ENCODE measurements around the gene DBF4B.
"Not testable (repeated sequence)": the region's sequence is repeated elsewhere in the genome, so short reads cannot be mapped to it uniquely, and the experiment has no call there.

Gene DBF4B

GRCh38 chr17:44749076-44749979 is 40.9 kb downstream of the DBF4B start:
- Histone ChIP-seq H3K36me3 (ENCODE audit: control insufficient read depth in 2 of 2, insufficient read depth in 2 of 2, low read length in 2 of 2) (peaks cover 0 to 8% of the 10 kb centered on the region in 2 donors), H3K9ac (ENCODE audit: low read depth in 1 of 2, low read length in 2 of 2) (no peak overlapping the region), H3K9me3 (ENCODE audit: control insufficient read depth in 2 of 2, low read length in 2 of 2) (no peaks in the 10 kb centered on the region), H3K4me1 (ENCODE audit: control insufficient read depth in 2 of 2, insufficient read depth in 2 of 2, low read length in 2 of 2) (no peaks in the 10 kb centered on the region), H3K4me3 (ENCODE audit: low read length in 2 of 2) (no peak overlapping the region), H3K27ac (ENCODE audit: low read depth in 2 of 2, low read length in 2 of 2) (no peak overlapping the region), H3K27me3 (ENCODE audit: control insufficient read depth in 2 of 2, insufficient read depth in 2 of 2, low read length in 2 of 2) (no peaks in the 10 kb centered on the region)

- Histone ChIP-seq H3K4me1 (ENCODE audit: control insufficient read depth in 2 of 2, insufficient read depth in 2 of 2, low read length in 2 of 2) (no peaks in the 10 kb centered on the region), H3K27ac (ENCODE audit: low read depth in 2 of 2, low read length in 2 of 2) (no peak overlapping the region), H3K9me3 (ENCODE audit: control insufficient read depth in 2 of 2, low read length in 2 of 2) (no peaks in the 10 kb centered on the region), H3K9ac (ENCODE audit: low read depth in 1 of 2, low read length in 2 of 2) (no peak overlapping the region), H3K36me3 (ENCODE audit: control insufficient read depth in 2 of 2, insufficient read depth in 2 of 2, low read length in 2 of 2) (peaks cover 0 to 8% of the 10 kb centered on the region in 2 donors), H3K27me3 (ENCODE audit: control insufficient read depth in 2 of 2, insufficient read depth in 2 of 2, low read length in 2 of 2) (no peaks in the 10 kb centered on the region), H3K4me3 (ENCODE audit: low read length in 2 of 2) (no peak overlapping the region)
Measured at GRCh38 chr17:44749980-44750318, 41.5 kb downstream of the DBF4B start.

GRCh38 chr17:44751331-44751730 is 42.9 kb downstream of the DBF4B start:
- no peak overlapping the region for H3K27ac ChIP-seq (ENCODE audit: low read depth in 2 of 2, low read length in 2 of 2)
- H3K36me3 ChIP-seq (ENCODE audit: control insufficient read depth in 2 of 2, insufficient read depth in 2 of 2, low read length in 2 of 2) = peaks cover 0 to 8% of the 10 kb centered on the region in 2 donors
- no peaks in the 10 kb centered on the region for H3K27me3 ChIP-seq (ENCODE audit: control insufficient read depth in 2 of 2, insufficient read depth in 2 of 2, low read length in 2 of 2)
- no peaks in the 10 kb centered on the region for H3K9me3 ChIP-seq (ENCODE audit: control insufficient read depth in 2 of 2, low read length in 2 of 2)
- H3K4me3 ChIP-seq (ENCODE audit: low read length in 2 of 2) = no peak overlapping the region
- H3K4me1 ChIP-seq (ENCODE audit: control insufficient read depth in 2 of 2, insufficient read depth in 2 of 2, low read length in 2 of 2) = no peaks in the 10 kb centered on the region
- no peak overlapping the region for H3K9ac ChIP-seq (ENCODE audit: low read depth in 1 of 2, low read length in 2 of 2)

GRCh38 chr17:44751806-44752205 is 43.3 kb downstream of the DBF4B start:
- H3K27ac ChIP-seq (ENCODE audit: low read depth in 2 of 2, low read length in 2 of 2) = no peak overlapping the region
- no peak overlapping the region for H3K9ac ChIP-seq (ENCODE audit: low read depth in 1 of 2, low read length in 2 of 2)
- H3K36me3 ChIP-seq (ENCODE audit: control insufficient read depth in 2 of 2, insufficient read depth in 2 of 2, low read length in 2 of 2) = peaks cover 0 to 8% of the 10 kb centered on the region in 2 donors
- H3K4me1 ChIP-seq (ENCODE audit: control insufficient read depth in 2 of 2, insufficient read depth in 2 of 2, low read length in 2 of 2) = no peaks in the 10 kb centered on the region
- H3K27me3 ChIP-seq (ENCODE audit: control insufficient read depth in 2 of 2, insufficient read depth in 2 of 2, low read length in 2 of 2) = no peaks in the 10 kb centered on the region
- H3K9me3 ChIP-seq (ENCODE audit: control insufficient read depth in 2 of 2, low read length in 2 of 2) = no peaks in the 10 kb centered on the region
- H3K4me3 ChIP-seq (ENCODE audit: low read length in 2 of 2) = no peak overlapping the region

- Histone ChIP-seq H3K9me3 (ENCODE audit: control insufficient read depth in 2 of 2, low read length in 2 of 2) (no peaks in the 10 kb centered on the region), H3K27ac (ENCODE audit: low read depth in 2 of 2, low read length in 2 of 2) (no peak overlapping the region), H3K36me3 (ENCODE audit: control insufficient read depth in 2 of 2, insufficient read depth in 2 of 2, low read length in 2 of 2) (peaks cover 0 to 4% of the 10 kb centered on the region in 2 donors), H3K4me1 (ENCODE audit: control insufficient read depth in 2 of 2, insufficient read depth in 2 of 2, low read length in 2 of 2) (peaks cover 0 to under 1% of the 10 kb centered on the region in 2 donors), H3K27me3 (ENCODE audit: control insufficient read depth in 2 of 2, insufficient read depth in 2 of 2, low read length in 2 of 2) (peaks cover 4 to 9% of the 10 kb centered on the region in 2 donors), H3K9ac (ENCODE audit: low read depth in 1 of 2, low read length in 2 of 2) (no peak overlapping the region), H3K4me3 (ENCODE audit: low read length in 2 of 2) (no peak overlapping the region)
Measured at GRCh38 chr17:44752953-44753861, 44.7 kb downstream of the DBF4B start.

- H3K9ac ChIP-seq (ENCODE audit: low read depth in 1 of 2, low read length in 2 of 2) = no peak overlapping the region
- peaks cover 1 to 2% of the 10 kb centered on the region in 2 donors for H3K4me1 ChIP-seq (ENCODE audit: control insufficient read depth in 2 of 2, insufficient read depth in 2 of 2, low read length in 2 of 2)
- H3K36me3 ChIP-seq (ENCODE audit: control insufficient read depth in 2 of 2, insufficient read depth in 2 of 2, low read length in 2 of 2) = peaks cover 0 to 4% of the 10 kb centered on the region in 2 donors
- peaks cover 5 to 9% of the 10 kb centered on the region in 2 donors for H3K27me3 ChIP-seq (ENCODE audit: control insufficient read depth in 2 of 2, insufficient read depth in 2 of 2, low read length in 2 of 2)
- no peak overlapping the region for H3K4me3 ChIP-seq (ENCODE audit: low read length in 2 of 2)
- H3K9me3 ChIP-seq (ENCODE audit: control insufficient read depth in 2 of 2, low read length in 2 of 2) = no peaks in the 10 kb centered on the region
- no peak overlapping the region for H3K27ac ChIP-seq (ENCODE audit: low read depth in 2 of 2, low read length in 2 of 2)
Measured at GRCh38 chr17:44754276-44754675, 45.8 kb downstream of the DBF4B start.

GRCh38 chr17:44755180-44755579 is 46.7 kb downstream of the DBF4B start:
- not testable (repeated sequence) for H3K9ac ChIP-seq (ENCODE audit: low read depth in 1 of 2, low read length in 2 of 2); H3K4me3 ChIP-seq (ENCODE audit: low read length in 2 of 2); H3K9me3 ChIP-seq (ENCODE audit: control insufficient read depth in 2 of 2, low read length in 2 of 2); H3K36me3 ChIP-seq (ENCODE audit: control insufficient read depth in 2 of 2, insufficient read depth in 2 of 2, low read length in 2 of 2); H3K4me1 ChIP-seq (ENCODE audit: control insufficient read depth in 2 of 2, insufficient read depth in 2 of 2, low read length in 2 of 2); H3K27ac ChIP-seq (ENCODE audit: low read depth in 2 of 2, low read length in 2 of 2)
- H3K27me3 ChIP-seq (ENCODE audit: control insufficient read depth in 2 of 2, insufficient read depth in 2 of 2, low read length in 2 of 2) = peaks cover 14 to 16% of the 10 kb centered on the region in 2 donors

- Histone ChIP-seq H3K4me3 (ENCODE audit: low read length in 2 of 2) (no peak overlapping the region), H3K27me3 (ENCODE audit: control insufficient read depth in 2 of 2, insufficient read depth in 2 of 2, low read length in 2 of 2) (peaks cover 22% of the 10 kb centered on the region in 2 donors), H3K9ac (ENCODE audit: low read depth in 1 of 2, low read length in 2 of 2) (no peak overlapping the region), H3K27ac (ENCODE audit: low read depth in 2 of 2, low read length in 2 of 2) (no peak overlapping the region), H3K36me3 (ENCODE audit: control insufficient read depth in 2 of 2, insufficient read depth in 2 of 2, low read length in 2 of 2) (no peaks in the 10 kb centered on the region), H3K9me3 (ENCODE audit: control insufficient read depth in 2 of 2, low read length in 2 of 2) (no peaks in the 10 kb centered on the region), H3K4me1 (ENCODE audit: control insufficient read depth in 2 of 2, insufficient read depth in 2 of 2, low read length in 2 of 2) (peaks cover 5 to 6% of the 10 kb centered on the region in 2 donors)
Measured at GRCh38 chr17:44757045-44757917, 48.8 kb downstream of the DBF4B start.

- Histone ChIP-seq H3K4me3 (ENCODE audit: low read length in 2 of 2) (no peak overlapping the region), H3K9ac (ENCODE audit: low read depth in 1 of 2, low read length in 2 of 2) (no peak overlapping the region), H3K27me3 (ENCODE audit: control insufficient read depth in 2 of 2, insufficient read depth in 2 of 2, low read length in 2 of 2) (peaks cover 22 to 26% of the 10 kb centered on the region in 2 donors), H3K4me1 (ENCODE audit: control insufficient read depth in 2 of 2, insufficient read depth in 2 of 2, low read length in 2 of 2) (peaks cover 5 to 6% of the 10 kb centered on the region in 2 donors), H3K9me3 (ENCODE audit: control insufficient read depth in 2 of 2, low read length in 2 of 2) (no peaks in the 10 kb centered on the region), H3K36me3 (ENCODE audit: control insufficient read depth in 2 of 2, insufficient read depth in 2 of 2, low read length in 2 of 2) (no peaks in the 10 kb centered on the region), H3K27ac (ENCODE audit: low read depth in 2 of 2, low read length in 2 of 2) (no peak overlapping the region)
Measured at GRCh38 chr17:44757918-44758413, 49.5 kb downstream of the DBF4B start.
